C1 segment of cervical spinal cord (tissue), 14 donors: ENCODE data around the gene MYO3B.

Source experiments
- DNase-seq, 14 donors: peaks; one replicate each; lab custom pipeline; 2025; lab: John Stamatoyannopoulos, UW

MYO3B gene

GRCh38 chr2:170163411-170164065 is 14.4 kb upstream of the MYO3B start:
- no peak for DNase-seq

GRCh38 chr2:170165129-170165528 is 12.8 kb upstream of the MYO3B start:
- no peak for DNase-seq

- DNase-seq = no peak
Observed at GRCh38 chr2:170166735-170167134, 11.2 kb upstream of the MYO3B start.

GRCh38 chr2:170170281-170171040 is 7.5 kb upstream of the MYO3B start:
- no peak for DNase-seq

GRCh38 chr2:170176212-170176611 is 1.7 kb upstream of the MYO3B start:
- no peak for DNase-seq

GRCh38 chr2:170180031-170180566 is 2.2 kb downstream of the MYO3B start:
- no peak for DNase-seq

- no peak for DNase-seq
Observed at GRCh38 chr2:170181602-170182001, 3.7 kb downstream of the MYO3B start.

- DNase-seq = no peak
Observed at GRCh38 chr2:170185319-170185718, 7.4 kb downstream of the MYO3B start.

- DNase-seq = no peak
Observed at GRCh38 chr2:170189757-170190156, 11.8 kb downstream of the MYO3B start.

GRCh38 chr2:170190172-170190571 is 12.2 kb downstream of the MYO3B start:
- no peak for DNase-seq

- DNase-seq = no peak
Observed at GRCh38 chr2:170191166-170191866, 13.4 kb downstream of the MYO3B start.

- DNase-seq = no peak
Observed at GRCh38 chr2:170196963-170197362, 19.0 kb downstream of the MYO3B start.

- DNase-seq = no peak
Observed at GRCh38 chr2:170201275-170201674, 23.3 kb downstream of the MYO3B start.

GRCh38 chr2:170201734-170202393 is 23.9 kb downstream of the MYO3B start:
- no peak for DNase-seq

GRCh38 chr2:170202437-170202836 is 24.5 kb downstream of the MYO3B start:
- DNase-seq = no peak

- DNase-seq = no peak
Observed at GRCh38 chr2:170204298-170204951, 26.5 kb downstream of the MYO3B start.

GRCh38 chr2:170206246-170206645 is 28.3 kb downstream of the MYO3B start:
- DNase-seq = no peak

GRCh38 chr2:170206805-170207407 is 29.0 kb downstream of the MYO3B start:
- DNase-seq = no peak

- no peak for DNase-seq
Observed at GRCh38 chr2:170207901-170208300, 30.0 kb downstream of the MYO3B start.

- DNase-seq = no peak
Observed at GRCh38 chr2:170208967-170209366, 31.0 kb downstream of the MYO3B start.
